GM21360 (cell line): ENCODE measurements around the gene SH3PXD2B.
A peak's percentile ranks its signal among the peaks of the same experiment; 100 is the strongest.
"Not testable (repeated sequence)": the region's sequence is repeated elsewhere in the genome, so short reads cannot be mapped to it uniquely, and the experiment has no call there.

Source experiments
- ATAC-seq: cut with Tn5 transposase; IDR thresholded peaks from one replicate; pipeline ENCODE4 v1.9.1; 2021; ENCODE audit warnings: mild to moderate bottlenecking, moderate library complexity; ENCODE audit not compliant: unreplicated experiment

SH3PXD2B gene

GRCh38 chr5:172373680-172374079 lies 80.6 kb downstream of the SH3PXD2B start:
- no peak for ATAC-seq

GRCh38 chr5:172371684-172372083 lies 82.6 kb downstream of the SH3PXD2B start:
- ATAC-seq = no peak

- no peak for ATAC-seq
Measured at GRCh38 chr5:172370648-172371545, 83.4 kb downstream of the SH3PXD2B start.

- no peak for ATAC-seq
Measured at GRCh38 chr5:172370237-172370640, 84.1 kb downstream of the SH3PXD2B start.

GRCh38 chr5:172368699-172369098 lies 85.6 kb downstream of the SH3PXD2B start:
- not testable (repeated sequence) for ATAC-seq

- ATAC-seq = no peak
Measured at GRCh38 chr5:172365948-172366608, 88.2 kb downstream of the SH3PXD2B start.

GRCh38 chr5:172364773-172365172 lies 89.6 kb downstream of the SH3PXD2B start:
- ATAC-seq = no peak

GRCh38 chr5:172362755-172363154 lies 91.6 kb downstream of the SH3PXD2B start:
- ATAC-seq = no peak

GRCh38 chr5:172361566-172362238 lies 92.6 kb downstream of the SH3PXD2B start:
- ATAC-seq = peak; percentile 65

GRCh38 chr5:172358345-172358744 lies 96.0 kb downstream of the SH3PXD2B start:
- no peak for ATAC-seq

GRCh38 chr5:172356527-172356926 lies 97.8 kb downstream of the SH3PXD2B start:
- ATAC-seq = no peak

- no peak for ATAC-seq
Measured at GRCh38 chr5:172356047-172356446, 98.3 kb downstream of the SH3PXD2B start.

- ATAC-seq = no peak
Measured at GRCh38 chr5:172353846-172354245, 100.5 kb downstream of the SH3PXD2B start.

- no peak for ATAC-seq
Measured at GRCh38 chr5:172353271-172353812, 101.0 kb downstream of the SH3PXD2B start.

GRCh38 chr5:172352526-172352925 lies 101.8 kb downstream of the SH3PXD2B start:
- ATAC-seq = not testable (repeated sequence)

GRCh38 chr5:172351240-172351778 lies 103.0 kb downstream of the SH3PXD2B start:
- ATAC-seq = no peak

- no peak for ATAC-seq
Measured at GRCh38 chr5:172350212-172351181, 103.8 kb downstream of the SH3PXD2B start.

- ATAC-seq = not testable (repeated sequence)
Measured at GRCh38 chr5:172348733-172349132, 105.6 kb downstream of the SH3PXD2B start.

- no peak for ATAC-seq
Measured at GRCh38 chr5:172348084-172348483, 106.2 kb downstream of the SH3PXD2B start.
